Stimulated activated CD8-positive, alpha-beta memory T cell treated with anti-CD3 and anti-CD28 coated beads, Interleukin-7, amount 100 ng/mL, for 1 hour (primary cell): Measurements from ENCODE around the gene ANKS1B.
"Not testable (repeated sequence)": the region's sequence is repeated elsewhere in the genome, so short reads cannot be mapped to it uniquely, and the experiment has no call there.

ENCODE experiments used
- DNase-seq, 2 donors: peaks; one replicate each; pipeline ENCODE4 v3.0.0-alpha.2; 2020; ENCODE audit warnings: low read depth in 2 of 2

ANKS1B gene

GRCh38 chr12:98770230-98770629 lies 1214.5 kb downstream of the ANKS1B start:
- DNase-seq: no peak

GRCh38 chr12:98769068-98769467 lies 1215.7 kb downstream of the ANKS1B start:
- no peak for DNase-seq

GRCh38 chr12:98767248-98767647 lies 1217.5 kb downstream of the ANKS1B start:
- DNase-seq: no peak

DNA sequence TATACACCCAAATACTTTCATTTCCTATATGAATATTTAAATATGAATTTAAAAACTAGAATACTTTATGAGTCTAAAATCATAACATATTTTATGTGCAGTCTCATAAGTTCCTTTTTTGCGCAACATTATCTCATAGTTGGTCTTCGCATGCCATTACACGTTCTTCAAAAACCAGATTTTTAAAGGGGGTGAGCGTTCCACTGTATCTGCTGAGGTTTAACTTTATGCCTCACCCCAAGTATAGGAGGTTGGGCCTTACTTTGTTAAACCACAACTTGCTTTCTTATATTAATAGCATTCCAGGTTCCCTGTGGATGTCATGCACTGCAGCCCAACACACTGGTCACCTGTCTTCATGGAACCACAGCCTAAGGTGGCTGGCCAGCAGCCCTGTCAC lies 1221.1 kb downstream of the ANKS1B start:
- DNase-seq: no peak

GRCh38 chr12:98758331-98758730 lies 1226.4 kb downstream of the ANKS1B start:
- no peak for DNase-seq

GRCh38 chr12:98757455-98757854 lies 1227.3 kb downstream of the ANKS1B start:
- no peak for DNase-seq

DNA sequence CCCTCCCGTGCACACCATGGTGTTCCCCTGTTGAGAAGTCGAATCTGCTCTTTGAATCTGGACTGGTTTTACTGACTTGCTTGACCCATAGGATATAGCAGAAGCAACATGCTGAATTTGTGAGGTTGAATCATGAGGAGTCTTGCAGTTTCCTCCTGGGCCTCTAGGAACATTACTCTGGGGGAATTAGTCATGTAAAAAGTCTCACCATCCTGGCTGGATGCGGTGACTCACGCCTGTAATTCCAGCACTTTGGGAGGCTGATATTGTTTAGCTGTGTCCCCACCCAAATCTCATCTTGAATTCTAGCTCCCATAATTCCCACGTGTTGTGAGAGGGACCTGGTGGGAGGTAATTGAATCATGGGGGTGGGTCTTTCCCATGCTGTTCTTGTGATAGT lies 1228.9 kb downstream of the ANKS1B start:
- not testable (repeated sequence) for DNase-seq

DNA sequence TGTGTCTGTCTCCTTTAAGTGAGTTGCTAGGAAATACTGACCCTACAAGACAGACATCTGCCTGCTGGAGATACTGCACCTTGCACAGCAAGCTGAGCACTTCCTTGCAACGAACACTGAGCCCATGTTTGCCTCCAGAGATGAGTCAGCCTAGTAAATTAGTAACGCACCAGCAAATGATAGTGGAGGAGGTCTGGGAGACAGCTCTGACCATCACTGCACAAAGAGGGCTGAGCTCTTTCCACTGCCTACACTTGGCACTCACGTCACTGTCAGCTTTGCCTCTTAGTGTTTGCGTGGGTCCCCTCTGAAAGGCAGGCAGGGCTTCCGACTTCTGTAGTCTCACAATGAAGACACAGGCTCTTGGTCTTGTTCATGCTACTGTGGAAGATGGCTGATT lies 1230.6 kb downstream of the ANKS1B start:
- no peak for DNase-seq

- DNase-seq: no peak
Observed at GRCh38 chr12:98752726-98753125, 1232.0 kb downstream of the ANKS1B start.

GRCh38 chr12:98751580-98752115 lies 1233.1 kb downstream of the ANKS1B start:
- DNase-seq: no peak

- no peak for DNase-seq
Observed at GRCh38 chr12:98750511-98750910, 1234.2 kb downstream of the ANKS1B start.

GRCh38 chr12:98748463-98748862 lies 1236.3 kb downstream of the ANKS1B start:
- no peak for DNase-seq

GRCh38 chr12:98745578-98746391 lies 1239.0 kb downstream of the ANKS1B start:
- DNase-seq: no peak

- DNase-seq: no peak
Observed at GRCh38 chr12:98744680-98745079, 1240.1 kb downstream of the ANKS1B start.

DNA sequence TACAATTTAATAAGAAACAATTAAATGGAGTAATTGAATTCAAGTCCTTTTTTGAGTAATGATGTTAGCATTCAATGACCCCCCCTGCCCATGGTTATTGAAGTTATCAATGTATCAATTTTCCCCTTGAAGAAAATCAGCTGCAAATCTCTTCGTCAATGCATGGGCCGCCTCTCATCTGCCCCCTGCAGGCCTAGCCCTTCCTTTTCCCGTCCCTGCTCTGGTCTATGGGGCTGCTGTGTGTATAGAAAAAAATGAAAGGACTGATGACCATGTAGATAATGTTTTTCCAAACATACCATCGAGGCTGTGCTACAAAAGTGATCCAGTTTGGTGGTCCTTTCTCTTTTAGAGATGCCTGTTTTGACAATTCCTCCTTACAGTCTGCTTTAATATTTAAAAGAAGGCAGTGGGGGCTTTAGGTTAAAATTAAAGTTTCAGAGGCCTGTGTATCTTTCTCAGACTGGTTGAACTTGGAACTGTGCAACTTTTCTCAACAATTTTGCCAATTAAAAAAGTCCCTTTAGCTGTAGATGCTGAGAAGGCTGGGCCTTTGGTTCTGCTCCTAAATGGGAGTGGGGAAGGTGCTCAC lies 1241.3 kb downstream of the ANKS1B start:
- DNase-seq: no peak

DNA sequence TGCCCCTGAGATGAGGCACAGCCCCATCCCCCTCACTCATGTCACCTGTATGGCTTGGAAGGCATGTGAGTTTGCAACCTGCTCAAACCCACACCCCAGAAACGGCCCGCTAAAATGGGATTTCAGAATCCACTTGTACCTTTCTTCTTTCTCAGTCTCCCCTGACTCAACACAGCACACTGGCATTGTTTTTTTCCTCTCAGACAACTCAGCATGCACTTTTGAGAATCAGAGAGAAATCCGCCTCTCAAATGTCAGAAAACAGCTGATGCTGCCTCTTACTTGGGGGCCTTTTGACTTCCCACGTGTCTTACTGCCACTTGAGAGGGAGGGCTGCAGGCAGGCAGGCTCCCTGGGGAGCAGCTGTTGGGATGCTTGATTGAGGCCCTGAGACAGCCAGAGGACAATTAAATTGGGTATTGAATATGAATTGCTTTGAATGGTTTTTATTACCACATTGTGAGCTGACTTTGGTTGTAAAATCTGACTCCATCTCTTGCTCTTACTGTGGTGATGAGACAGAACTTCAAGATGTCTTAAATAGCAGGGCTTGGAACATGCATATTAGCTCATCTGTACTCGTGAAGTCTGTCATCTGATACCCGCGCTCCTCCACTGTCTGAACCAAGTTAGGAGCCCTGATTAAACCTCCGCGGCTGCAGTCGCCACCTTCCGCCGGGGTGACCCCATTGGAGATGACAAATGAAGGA lies 1243.0 kb downstream of the ANKS1B start:
- DNase-seq: no peak

DNA sequence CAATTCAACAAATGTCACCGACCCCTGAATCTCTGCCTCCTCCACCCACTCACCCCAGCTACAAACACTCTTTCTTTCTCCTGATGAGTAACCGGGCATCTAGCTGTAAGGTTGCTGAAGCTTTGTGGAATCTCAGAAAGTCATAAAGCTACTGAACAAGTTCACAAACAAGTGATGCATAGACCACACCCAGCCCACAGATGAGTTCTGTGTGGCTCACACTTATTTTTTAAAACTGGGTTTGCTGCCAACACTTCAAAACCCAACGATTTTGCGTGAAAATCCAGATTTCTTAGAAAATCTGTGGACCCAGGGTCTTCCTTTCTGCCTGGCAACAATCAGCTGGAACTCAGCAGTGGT lies 1243.6 kb downstream of the ANKS1B start:
- no peak for DNase-seq

- no peak for DNase-seq
Observed at GRCh38 chr12:98740751-98741150, 1244.0 kb downstream of the ANKS1B start.

GRCh38 chr12:98738539-98738938 lies 1246.2 kb downstream of the ANKS1B start:
- no peak for DNase-seq

- DNase-seq: no peak
Observed at GRCh38 chr12:98738002-98738401, 1246.7 kb downstream of the ANKS1B start.

DNA sequence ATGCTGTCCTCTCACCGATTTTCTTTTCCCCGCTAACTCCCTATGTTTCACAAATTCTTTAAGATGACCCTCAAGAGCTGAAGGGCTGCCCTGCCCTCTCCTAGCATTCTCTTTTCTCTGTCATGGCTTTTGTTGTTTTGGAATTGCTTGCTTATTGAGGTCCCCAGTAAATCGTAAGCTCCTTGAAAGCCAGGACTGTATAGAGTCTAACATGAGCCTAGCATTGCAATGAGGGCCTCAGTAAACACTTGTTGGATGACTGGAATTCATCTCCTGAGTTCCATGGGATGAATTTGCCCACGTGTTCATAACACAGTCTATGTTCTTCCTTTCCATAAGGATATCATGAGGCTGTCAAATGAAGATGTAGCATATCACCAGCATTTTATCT lies 1247.4 kb downstream of the ANKS1B start:
- no peak for DNase-seq
